Right atrium auricular region (tissue), 2 donors: Measurements from ENCODE around the gene UTS2. TPM values are rescaled to one million over a fixed set of nuclear protein-coding genes. Genes with fewer than 3 reads are reported as not detected.

Experiments used
- DNase-seq: peaks from one replicate; pipeline ENCODE4 v3.0.0-alpha.2; 2019; ENCODE audit warnings: low spot score
- H3K27ac ChIP-seq, 2 donors: fragments of 200-600 bp; sonication (generic); 1 replicate in 1 of 2; 2 replicates in 1 of 2; pipeline ENCODE4 v1.5.1; 2016 to 2019
- H3K27me3 ChIP-seq, 2 donors: fragments of 200-600 bp; sonication (generic); one replicate each; pipeline versions ENCODE4 v1.5.1 to v1.6.0; 2017 to 2019
- H3K36me3 ChIP-seq: fragments of 200-600 bp; sonication (generic); one replicate; pipeline ENCODE4 v1.5.1; 2016
- H3K4me1 ChIP-seq, 2 donors: fragments of 200-600 bp; sonication (generic); one replicate each; pipeline versions ENCODE4 v1.5.1 to v1.6.0; 2017 to 2019
- H3K4me3 ChIP-seq, 2 donors: fragments of 200-600 bp; sonication (generic); 1 replicate in 1 of 2; 2 replicates in 1 of 2; pipeline ENCODE4 v1.5.1; 2017 to 2019; ENCODE audit warnings: mild to moderate bottlenecking in 1 of 2, moderate library complexity in 1 of 2
- H3K9me3 ChIP-seq, 2 donors: fragments of 200-600 bp; sonication (generic); one replicate each; pipeline ENCODE4 v1.5.1; 2019
- total RNA-seq, 2 donors: library from RNA; depleted of rRNA; stranded (reverse); fragments of >200 nt; gene quantifications; one replicate each; pipeline ENCODE4 v1.1.0, GENCODE V29; 2016
- TF ChIP-seq, protein P1 (sequence below), 2 donors: fragments of 200-600 bp; sonication (generic); IDR thresholded peaks; one replicate each; pipeline ENCODE4 v1.5.1; 2019; ENCODE audit warnings: antibody characterized with exemption in 2 of 2

The UTS2 gene
- total RNA-seq, 2 donors from 2014 or later: not detected

DNA sequence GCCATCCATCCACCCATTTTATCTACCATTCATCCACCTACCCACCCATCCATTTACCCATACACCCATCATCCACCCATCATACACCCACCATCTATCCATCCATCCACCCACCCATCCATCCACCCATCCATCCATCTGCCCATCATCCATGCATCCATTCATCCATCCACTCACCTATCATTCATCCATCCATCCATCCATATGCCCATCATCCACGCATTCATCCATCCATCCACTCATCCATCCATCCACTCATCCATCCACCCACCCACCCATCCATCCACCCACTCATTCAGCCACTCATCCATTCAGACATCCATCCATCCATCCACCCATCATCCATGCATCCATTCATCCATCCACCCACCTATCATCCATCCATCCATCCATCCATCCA is 31.9 kb upstream of the UTS2 start:
- no peaks in the 10 kb centered on the region for H3K36me3 ChIP-seq
- no peaks in the 10 kb centered on the region for H3K9me3 ChIP-seq
- no peak overlapping the region for H3K27ac ChIP-seq
- DNase-seq: no peak
- H3K4me1 ChIP-seq: no peaks in the 10 kb centered on the region
- H3K4me3 ChIP-seq: no peak overlapping the region
- H3K27me3 ChIP-seq: no peaks in the 10 kb centered on the region
- TF ChIP-seq, protein P1, sequence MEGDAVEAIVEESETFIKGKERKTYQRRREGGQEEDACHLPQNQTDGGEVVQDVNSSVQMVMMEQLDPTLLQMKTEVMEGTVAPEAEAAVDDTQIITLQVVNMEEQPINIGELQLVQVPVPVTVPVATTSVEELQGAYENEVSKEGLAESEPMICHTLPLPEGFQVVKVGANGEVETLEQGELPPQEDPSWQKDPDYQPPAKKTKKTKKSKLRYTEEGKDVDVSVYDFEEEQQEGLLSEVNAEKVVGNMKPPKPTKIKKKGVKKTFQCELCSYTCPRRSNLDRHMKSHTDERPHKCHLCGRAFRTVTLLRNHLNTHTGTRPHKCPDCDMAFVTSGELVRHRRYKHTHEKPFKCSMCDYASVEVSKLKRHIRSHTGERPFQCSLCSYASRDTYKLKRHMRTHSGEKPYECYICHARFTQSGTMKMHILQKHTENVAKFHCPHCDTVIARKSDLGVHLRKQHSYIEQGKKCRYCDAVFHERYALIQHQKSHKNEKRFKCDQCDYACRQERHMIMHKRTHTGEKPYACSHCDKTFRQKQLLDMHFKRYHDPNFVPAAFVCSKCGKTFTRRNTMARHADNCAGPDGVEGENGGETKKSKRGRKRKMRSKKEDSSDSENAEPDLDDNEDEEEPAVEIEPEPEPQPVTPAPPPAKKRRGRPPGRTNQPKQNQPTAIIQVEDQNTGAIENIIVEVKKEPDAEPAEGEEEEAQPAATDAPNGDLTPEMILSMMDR (IDR thresholded peaks at IDR 0.05): no peak

DNA sequence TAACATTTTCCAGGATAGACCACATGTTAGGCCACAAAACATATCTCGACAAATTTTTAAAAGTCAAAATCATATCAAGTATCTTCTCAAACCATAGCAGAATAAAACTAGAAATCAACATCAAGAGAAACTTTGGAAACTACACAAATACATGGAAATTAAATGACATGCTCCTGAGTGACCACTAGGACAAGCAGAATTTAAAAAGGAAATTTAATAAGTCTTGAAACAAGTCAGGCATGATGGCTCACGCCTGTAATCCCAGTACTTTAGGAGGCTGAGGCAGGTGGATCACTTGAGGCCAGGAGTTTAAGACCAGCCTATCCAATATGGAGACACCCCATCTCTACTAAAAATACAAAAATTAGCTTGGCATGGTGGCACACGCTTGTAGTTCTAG is 26.4 kb upstream of the UTS2 start:
- TF ChIP-seq, protein P1 (IDR thresholded peaks at IDR 0.05): no peak
- H3K27ac ChIP-seq: no peak overlapping the region

DNA sequence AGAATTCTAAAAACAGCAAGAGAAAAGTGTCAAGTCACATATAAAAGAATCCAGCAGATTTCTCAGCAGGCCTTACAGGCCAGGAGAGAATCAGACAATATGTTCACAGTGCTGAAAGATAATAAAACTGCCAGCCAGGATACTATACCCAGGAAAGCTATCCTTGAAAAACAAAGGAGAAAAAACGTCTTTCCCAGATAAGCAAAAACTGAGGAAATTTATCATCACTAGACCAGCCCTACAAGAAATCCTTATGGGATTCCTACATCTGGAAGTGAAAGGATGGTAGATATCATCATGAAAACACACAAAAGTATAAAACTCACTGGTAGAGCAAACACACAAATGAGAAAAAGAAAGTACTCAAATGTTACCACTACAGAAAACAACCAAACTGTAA is 25.2 kb upstream of the UTS2 start:
- Histone ChIP-seq H3K27me3 (no peaks in the 10 kb centered on the region), H3K9me3 (peaks cover 0 to 16% of the 10 kb centered on the region in 2 donors), H3K4me3 (no peak overlapping the region), H3K36me3 (no peaks in the 10 kb centered on the region), H3K4me1 (no peaks in the 10 kb centered on the region), H3K27ac (no peak overlapping the region)
- TF ChIP-seq, protein P1 (IDR thresholded peaks at IDR 0.05): no peak
- no peak for DNase-seq

More for the DNA sequence above, 26.4 kb upstream of the UTS2 start:
- H3K4me3 ChIP-seq: no peak overlapping the region
- H3K4me1 ChIP-seq: no peaks in the 10 kb centered on the region
- peaks cover 0 to 16% of the 10 kb centered on the region in 2 donors for H3K9me3 ChIP-seq
- H3K27me3 ChIP-seq: no peaks in the 10 kb centered on the region
- DNase-seq: no peak
- no peaks in the 10 kb centered on the region for H3K36me3 ChIP-seq

DNA sequence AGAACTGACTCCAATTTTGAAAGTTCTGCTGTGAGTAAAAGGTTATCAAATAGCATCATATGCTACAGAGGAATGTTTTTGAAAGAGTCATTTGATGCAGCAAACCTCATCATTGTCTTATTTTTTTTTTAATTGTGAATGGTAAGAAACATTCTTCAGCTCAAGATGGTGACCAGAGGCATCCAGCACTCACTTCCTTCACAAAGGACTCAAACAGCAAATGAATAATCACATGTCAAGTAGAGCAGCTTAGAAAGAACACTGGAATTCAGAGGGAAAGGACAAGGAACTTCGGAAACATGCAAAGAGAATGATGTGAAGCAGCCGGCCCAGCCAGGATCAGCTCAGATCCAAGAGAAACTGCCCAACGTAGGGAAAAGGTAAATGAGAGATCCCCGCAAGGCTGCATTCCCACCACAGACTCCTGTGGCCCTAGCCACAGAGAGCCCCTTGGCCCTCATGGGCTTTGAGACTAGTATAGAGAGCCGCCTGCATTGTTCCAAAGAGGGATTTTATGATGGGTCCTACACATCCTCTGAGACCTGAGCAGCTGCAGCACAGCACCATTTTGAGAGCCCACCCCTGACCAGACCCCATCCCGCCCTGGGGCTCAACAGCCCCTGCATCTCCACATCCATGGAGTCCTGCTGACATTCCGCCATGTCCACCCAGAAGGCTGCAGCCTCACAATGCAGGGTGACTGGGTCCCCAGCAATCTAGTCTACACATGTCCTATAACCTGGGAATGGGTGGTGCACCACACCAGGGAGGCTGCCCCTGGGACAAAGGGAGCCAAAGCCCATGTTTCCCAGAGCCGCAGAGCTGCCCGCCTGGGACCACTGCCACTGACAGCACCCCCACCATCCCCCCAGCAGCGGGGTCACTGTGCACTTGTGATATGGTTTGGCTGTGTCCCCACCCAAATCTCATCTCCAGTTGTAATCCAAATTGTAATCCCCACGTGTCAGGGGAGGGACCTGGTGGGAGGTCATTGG is 21.2 kb upstream of the UTS2 start:
- H3K4me3 ChIP-seq: no peak overlapping the region
- no peaks in the 10 kb centered on the region for H3K36me3 ChIP-seq
- DNase-seq: peak; percentile 13
- no peak overlapping the region for H3K27ac ChIP-seq
- H3K27me3 ChIP-seq: no peaks in the 10 kb centered on the region
- peaks cover 0 to 16% of the 10 kb centered on the region in 2 donors for H3K9me3 ChIP-seq
- TF ChIP-seq, protein P1 (IDR thresholded peaks at IDR 0.05): no peak
- no peaks in the 10 kb centered on the region for H3K4me1 ChIP-seq

DNA sequence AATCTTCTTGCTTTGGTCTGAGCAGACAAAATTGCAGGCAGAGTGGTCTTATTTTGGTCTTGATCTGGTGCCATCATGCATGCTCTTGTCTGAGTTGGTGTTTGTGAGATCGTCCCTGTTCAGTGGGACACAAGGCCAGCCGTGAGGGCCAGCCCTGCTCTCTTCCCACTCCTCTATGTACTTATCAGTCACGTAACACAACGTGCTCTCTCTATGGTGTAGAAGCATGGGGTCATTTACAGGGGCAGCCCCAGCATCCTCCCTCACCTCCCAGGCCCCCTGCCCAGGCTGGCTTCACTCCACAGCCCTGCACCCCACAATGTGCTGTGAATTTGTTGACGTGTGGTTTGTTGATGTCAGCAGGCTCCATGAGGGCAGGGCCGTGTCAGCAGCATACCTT is 18.3 kb upstream of the UTS2 start:
- no peaks in the 10 kb centered on the region for H3K4me1 ChIP-seq
- no peak overlapping the region for H3K27ac ChIP-seq
- H3K36me3 ChIP-seq: no peaks in the 10 kb centered on the region
- H3K4me3 ChIP-seq: no peak overlapping the region
- H3K27me3 ChIP-seq: no peaks in the 10 kb centered on the region
- no peaks in the 10 kb centered on the region for H3K9me3 ChIP-seq
- TF ChIP-seq, protein P1 (IDR thresholded peaks at IDR 0.05): no peak
- DNase-seq: peak; percentile 21
